Measurements from ENCODE around the gene NME7.

- TF ChIP-seq, protein P1, sequence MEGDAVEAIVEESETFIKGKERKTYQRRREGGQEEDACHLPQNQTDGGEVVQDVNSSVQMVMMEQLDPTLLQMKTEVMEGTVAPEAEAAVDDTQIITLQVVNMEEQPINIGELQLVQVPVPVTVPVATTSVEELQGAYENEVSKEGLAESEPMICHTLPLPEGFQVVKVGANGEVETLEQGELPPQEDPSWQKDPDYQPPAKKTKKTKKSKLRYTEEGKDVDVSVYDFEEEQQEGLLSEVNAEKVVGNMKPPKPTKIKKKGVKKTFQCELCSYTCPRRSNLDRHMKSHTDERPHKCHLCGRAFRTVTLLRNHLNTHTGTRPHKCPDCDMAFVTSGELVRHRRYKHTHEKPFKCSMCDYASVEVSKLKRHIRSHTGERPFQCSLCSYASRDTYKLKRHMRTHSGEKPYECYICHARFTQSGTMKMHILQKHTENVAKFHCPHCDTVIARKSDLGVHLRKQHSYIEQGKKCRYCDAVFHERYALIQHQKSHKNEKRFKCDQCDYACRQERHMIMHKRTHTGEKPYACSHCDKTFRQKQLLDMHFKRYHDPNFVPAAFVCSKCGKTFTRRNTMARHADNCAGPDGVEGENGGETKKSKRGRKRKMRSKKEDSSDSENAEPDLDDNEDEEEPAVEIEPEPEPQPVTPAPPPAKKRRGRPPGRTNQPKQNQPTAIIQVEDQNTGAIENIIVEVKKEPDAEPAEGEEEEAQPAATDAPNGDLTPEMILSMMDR (IDR thresholded peaks at IDR 0.05) = no peak
- TF ChIP-seq POLR2AphosphoS5 (IDR thresholded peaks at IDR 0.05; ENCODE audit: low read depth, low read length) = no peak
- TF ChIP-seq, protein P2, sequence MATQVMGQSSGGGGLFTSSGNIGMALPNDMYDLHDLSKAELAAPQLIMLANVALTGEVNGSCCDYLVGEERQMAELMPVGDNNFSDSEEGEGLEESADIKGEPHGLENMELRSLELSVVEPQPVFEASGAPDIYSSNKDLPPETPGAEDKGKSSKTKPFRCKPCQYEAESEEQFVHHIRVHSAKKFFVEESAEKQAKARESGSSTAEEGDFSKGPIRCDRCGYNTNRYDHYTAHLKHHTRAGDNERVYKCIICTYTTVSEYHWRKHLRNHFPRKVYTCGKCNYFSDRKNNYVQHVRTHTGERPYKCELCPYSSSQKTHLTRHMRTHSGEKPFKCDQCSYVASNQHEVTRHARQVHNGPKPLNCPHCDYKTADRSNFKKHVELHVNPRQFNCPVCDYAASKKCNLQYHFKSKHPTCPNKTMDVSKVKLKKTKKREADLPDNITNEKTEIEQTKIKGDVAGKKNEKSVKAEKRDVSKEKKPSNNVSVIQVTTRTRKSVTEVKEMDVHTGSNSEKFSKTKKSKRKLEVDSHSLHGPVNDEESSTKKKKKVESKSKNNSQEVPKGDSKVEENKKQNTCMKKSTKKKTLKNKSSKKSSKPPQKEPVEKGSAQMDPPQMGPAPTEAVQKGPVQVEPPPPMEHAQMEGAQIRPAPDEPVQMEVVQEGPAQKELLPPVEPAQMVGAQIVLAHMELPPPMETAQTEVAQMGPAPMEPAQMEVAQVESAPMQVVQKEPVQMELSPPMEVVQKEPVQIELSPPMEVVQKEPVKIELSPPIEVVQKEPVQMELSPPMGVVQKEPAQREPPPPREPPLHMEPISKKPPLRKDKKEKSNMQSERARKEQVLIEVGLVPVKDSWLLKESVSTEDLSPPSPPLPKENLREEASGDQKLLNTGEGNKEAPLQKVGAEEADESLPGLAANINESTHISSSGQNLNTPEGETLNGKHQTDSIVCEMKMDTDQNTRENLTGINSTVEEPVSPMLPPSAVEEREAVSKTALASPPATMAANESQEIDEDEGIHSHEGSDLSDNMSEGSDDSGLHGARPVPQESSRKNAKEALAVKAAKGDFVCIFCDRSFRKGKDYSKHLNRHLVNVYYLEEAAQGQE (IDR thresholded peaks at IDR 0.05; ENCODE audit: insufficient read depth in 1 of 2, low read depth in 2 of 2, low read length in 1 of 2) = no peak
Measured at GRCh38 chr1:169143346-169143745, 224.3 kb downstream of the NME7 start.
